ENCODE data around the gene SERPINE2.

Gene SERPINE2

DNA sequence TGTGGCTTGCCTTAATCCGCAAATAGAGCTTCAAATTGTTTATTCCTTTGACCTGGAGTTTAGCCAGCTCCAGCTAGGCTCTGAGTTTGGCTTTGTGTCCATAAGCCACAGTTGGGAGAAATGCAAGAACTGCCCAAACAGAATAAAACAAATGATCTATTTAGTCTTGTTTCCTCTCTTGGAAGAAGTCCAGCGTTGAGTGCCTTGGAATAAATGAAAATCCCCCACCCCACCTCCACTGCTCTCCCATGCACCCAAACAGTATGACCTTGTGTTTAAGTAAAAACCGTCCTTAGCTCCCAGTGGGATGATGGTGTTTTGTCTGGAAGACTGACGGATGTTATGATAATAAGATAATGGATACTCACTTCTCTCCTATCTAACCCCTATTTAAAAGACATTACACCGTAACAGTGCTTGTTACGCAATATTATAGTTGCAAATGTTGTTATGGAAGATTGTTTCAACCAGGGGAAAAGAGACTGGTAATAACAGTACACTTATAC is 3.2 kb upstream of the SERPINE2 start:
- no peak for DNase-seq

DNA sequence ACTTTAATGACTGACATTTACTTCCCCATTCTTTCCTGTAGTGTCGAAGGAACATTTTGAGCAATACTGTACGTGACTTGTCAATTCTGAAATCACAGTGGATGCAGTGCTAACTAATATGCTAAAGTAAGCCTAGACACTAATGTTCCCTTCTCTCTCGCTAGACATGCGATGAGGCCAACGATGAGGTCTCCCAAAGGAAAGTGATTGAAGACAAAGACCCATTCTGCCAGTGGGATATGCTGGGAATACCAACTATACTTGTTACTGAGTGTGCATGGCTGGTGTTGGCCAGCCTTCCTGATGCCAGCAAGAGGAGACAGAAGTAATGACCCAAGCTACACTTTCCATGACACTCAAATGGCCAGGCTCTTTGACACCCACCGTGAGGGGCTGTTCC is 2.5 kb upstream of the SERPINE2 start:
- no peak for DNase-seq

DNA sequence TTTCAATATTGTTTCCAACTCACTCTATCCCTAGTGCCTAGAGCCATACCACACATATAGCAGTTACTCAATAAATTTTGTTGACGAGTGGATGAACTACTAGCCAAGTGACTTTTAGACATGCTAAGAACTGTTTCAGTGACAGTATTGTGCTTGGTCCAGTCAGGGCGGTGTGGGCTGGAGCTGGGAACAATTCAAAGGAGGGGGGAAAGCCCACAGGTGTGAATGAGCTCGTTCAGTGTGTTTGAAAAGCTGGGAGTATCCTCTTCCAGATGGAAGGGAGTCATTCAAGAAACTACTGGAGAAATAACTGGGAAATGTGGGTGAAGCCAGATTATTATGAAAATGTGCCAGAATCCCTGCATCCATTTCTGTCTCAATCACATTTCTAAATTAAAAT is 1.7 kb upstream of the SERPINE2 start:
- no peak for DNase-seq

DNA sequence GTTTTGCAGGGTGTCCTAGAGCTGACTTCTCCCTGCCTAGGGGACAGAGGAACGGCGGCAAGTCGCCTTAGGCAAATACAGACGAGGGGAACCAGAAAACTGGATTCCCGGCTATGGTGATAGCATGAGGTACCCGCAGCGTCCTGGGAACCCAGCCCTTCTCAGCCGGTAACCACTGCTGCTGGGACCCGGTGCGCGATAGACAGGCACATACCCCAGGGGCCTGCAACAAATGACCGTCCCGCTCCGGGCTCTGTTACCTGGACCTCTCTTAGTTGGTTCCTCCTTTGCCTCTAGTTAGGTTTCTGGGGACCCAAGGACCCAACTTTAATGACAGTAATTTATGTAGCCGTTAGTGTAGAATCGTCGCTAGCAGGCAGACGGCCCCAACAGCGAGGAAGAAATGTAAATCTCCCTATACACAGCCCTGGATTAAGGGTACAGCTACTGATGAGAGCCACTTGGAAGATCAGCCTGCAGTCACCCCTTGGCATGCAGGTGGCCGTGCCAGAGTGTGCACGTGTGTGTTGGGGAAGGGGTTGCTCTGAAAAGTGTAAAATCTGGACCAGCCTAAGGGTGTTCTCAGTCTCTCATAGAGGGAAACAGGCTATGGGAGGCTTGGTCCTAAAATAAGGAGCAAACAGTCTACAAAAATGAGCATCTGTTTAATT is 819 bp upstream of the SERPINE2 start:
- no peak for DNase-seq

DNA sequence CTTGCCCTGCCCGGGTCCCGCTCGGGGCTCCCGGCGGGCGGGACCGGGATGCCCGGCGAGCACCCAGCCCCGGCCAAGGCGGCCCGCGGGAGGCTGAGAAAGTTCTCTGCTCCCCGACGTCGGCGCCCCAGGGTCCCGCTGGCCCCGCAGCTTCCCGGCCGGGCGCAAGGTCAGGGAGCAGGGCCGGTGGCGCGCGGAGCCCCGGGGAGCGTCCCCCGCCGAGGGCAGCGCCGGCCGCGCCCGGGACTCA is 331 bp downstream of the SERPINE2 start:
- DNase-seq = no peak

DNA sequence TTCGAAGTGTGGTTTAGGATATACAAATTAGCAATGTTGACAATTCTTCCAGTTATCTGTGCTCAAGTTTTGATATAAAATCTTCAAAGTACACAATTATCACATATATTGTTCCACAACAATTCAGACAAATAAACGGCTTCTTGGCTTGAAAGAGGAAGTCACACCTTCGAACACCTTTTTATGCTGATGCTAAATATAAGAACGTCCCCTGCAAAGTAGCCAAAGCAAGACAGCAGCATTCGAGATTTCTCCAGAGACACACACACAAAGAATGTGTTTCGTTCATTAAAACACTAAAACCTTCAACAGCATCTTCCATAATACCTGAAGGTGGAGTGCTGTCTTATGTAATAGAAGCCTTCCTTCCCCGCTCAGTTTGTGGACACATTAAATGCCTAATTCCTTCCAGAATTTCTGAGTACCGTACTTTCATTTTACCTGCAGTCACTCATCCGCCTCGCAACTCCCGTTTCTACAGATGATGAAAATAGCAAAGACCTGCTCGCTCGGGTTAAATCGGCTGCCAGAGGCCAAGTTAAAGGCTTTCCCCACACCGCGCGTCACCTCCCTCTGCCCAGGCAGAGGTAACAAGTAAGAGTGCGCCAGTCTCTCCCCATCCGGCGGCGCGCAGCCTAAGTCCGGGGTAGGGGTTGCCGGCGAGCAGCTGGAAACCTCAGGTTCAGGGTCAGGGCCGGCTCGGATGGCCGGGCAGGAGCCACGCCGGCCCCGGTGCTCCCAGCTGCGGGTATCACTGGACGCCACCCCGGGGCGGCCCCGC is 847 bp downstream of the SERPINE2 start:
- peak in 1 of 2 donors; percentile 9 for DNase-seq

DNA sequence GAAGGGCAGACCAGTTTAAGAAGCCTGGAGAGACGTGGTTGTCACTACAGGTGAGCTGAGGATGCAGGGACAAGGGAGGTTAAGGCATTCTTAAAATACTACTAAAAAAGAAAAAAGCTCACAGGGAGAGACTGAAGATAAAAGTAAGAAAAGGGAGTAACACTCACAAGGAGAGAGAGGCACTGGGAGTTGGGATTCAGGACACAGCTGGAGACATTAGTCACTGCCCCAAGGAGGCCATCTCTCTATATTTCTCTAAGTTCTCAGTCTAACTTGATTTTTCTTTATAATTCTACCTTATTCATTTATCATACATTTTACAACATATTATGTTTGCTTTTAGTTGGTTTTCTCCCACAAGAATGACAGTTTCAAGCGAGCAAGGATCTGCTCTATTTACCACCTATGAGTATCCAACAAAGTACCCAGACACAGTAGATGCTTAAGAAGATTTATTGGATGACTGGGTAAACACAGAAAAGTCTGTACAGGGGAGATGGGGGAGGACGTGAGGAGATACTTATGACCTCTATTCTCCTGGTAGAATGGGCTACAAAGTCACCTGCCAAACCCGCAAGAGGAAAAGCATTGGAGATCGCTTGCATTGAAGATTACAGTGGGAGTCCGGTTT is 2.2 kb downstream of the SERPINE2 start:
- DNase-seq = no peak

DNA sequence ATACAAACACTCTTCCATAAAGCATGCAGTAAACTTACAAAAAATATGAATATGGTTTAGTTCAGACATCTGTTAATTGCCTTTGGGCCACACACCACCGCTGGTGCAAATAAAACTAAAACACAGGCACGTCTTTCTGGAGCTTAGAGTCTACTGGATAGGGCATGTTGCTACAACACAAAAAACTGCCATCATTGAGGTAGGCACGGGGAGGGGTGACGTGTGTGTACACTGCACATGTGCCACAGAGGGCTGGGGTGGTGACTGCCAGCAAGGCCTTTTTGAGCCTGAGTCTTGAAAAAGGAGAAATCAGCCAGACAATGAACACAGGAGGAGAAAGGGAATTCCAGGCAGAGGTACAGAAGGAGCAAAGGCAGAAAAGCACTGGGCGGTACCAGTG is 5.1 kb downstream of the SERPINE2 start:
- DNase-seq = no peak

DNA sequence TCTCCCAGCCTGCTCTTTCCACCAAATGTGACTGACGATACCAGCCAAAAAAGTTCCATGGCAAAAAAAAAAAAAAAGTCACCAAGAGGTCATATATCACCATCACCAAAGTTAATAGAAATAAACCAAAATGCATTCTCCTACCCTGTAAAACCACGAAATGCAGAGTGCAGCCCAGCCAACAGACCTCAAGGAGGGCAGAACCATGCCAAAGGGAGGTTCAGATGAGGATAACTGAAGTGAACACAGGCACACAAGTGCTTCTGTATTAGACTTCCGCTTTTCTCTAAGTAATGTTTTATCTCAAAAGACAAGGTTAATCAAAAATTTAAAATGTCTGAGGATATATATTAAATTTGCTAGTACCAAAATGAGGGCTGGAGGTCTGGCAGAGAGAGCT is 5.5 kb downstream of the SERPINE2 start:
- no peak for DNase-seq

DNA sequence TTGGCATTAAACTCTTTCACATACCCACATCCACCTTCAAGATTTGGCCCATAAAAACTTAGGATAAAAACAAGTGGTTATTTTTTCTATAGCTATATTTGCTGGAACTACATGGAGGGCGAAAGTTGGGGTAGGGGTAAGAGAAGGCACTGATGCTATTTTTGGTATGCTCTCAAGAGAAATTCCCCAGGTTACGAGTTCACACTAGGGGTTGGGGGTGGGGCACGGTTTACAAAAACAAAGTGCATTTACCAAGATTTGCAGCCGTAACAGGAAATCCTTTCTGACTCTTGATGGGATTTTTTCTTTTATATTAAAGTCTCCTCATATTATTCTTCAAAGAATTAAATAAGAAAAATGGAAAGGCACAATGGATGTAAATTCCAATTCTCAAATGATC is 6.8 kb downstream of the SERPINE2 start:
- DNase-seq = no peak

DNA sequence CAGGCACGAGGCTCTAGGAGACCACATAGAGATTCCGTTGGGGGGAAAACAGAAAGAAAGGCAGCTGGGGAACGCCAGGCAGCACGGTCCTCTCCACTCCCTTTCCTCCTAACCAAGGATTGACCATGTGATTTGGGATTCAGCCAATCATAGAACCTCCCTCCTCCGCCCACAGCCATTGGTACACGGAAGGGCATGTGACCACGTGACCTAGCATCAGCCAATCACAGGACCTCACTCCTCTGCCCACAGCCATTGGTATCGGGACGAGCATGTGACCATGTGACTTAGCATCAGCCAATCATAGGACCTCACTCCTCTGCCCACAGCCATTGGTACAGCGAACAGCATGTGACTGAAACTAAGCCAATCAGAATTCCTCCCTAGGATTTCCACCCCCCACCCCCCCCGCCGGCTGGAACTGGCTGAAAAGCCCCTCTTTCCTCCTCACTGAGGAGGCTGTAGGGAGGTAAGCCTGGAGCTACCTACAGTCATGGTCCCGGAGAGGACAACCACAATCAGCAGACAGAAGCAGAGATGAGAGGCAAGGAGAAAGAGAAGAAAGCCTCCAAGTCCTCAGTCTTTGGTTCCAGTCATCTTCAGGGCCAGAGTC is 7.6 kb downstream of the SERPINE2 start:
- DNase-seq = no peak

DNA sequence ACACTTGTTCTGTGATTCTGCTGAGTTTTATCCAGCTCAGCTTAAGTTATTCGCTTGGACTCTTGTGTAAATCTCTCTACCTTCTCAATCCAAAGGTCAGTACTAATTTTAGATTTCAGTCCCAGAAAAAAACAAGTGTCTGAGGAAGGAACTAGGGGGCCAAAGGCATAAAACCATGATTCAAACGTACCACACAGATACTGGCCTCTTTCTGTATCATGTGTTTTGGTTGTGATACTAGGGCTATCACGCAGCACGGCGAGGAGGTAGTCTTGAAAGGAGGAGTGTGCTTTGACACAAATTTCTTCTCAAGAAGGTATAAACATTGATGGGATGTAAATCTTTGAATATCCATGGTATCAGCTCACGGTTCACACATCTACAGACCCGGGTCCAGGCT is 8.3 kb downstream of the SERPINE2 start:
- no peak for DNase-seq

DNA sequence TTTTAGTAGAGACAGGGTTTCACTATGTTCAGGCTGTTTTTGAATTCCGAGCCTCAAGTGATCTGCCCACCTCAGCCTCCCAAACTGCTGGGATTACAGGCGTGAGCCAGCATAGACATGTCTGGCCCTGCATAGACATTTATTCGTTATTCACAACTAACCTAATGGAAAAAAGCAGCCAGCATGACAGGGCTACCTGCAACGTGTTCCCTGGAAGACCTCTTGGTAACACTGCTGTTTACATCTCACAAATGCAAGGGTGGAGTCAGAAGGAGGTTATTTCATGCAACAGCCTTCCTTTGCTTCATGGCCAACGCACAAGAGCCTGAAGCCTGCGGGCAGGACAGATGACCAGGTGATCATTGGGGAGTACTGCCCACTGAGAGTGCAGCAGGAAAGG is 9.2 kb downstream of the SERPINE2 start:
- no peak for DNase-seq

DNA sequence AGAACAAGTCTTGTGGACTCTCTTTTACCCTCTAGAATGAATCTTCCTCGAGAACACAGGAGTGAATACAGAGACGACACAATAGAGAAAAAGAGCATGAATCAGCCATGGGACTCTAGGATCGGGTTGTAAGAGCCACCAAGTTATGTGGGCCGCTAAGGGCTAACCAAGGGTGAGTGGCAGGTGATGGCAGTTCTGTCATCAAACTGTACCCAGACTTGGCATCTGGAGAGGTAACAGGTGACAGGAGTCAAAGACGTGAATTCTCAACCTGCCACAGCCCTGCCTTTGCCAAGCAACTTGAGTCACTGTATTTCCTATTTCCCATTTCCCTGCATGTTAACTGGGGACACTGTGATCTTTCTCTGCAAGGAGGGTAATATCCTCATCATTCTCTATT is 11.2 kb downstream of the SERPINE2 start:
- DNase-seq = no peak

DNA sequence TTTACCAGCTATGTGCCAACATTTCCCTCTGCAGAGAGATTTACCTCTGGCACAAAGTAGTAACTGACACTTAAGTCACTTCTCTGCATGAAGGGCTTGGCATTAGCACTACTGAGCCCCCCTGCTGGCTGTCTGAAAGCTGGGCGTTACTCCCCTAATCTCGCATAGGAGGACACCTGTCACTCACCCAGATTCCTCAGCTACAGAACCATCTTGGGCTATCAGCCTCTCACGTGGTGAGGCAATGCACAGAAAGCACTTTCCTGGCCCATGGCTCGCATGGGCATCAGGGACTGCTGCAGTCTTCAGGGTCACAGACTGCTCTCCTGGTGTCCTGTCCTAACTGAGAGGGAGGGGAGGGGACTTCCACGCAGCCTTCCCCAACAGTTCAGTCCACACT is 12.0 kb downstream of the SERPINE2 start:
- DNase-seq = no peak

DNA sequence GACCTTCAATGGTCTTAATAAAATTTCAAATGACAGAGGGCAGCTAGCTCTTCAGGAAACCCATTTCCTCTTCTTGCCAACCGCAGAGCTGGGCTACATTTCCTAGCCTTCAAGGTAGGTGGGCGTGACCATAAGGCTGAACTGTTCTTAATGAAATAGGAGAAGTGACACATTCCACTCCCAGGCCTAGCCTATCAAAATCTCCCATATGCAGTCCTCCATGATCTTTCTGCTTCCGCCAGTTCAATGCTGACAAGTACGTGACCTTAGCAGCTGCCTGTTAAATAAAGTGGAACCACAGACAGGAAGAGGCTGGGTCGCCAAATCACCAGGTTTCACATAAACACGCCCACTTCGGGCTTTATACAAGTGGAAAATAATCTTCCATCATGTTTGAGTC is 13.2 kb downstream of the SERPINE2 start:
- peak in 1 of 2 donors; percentile 74 for DNase-seq

DNA sequence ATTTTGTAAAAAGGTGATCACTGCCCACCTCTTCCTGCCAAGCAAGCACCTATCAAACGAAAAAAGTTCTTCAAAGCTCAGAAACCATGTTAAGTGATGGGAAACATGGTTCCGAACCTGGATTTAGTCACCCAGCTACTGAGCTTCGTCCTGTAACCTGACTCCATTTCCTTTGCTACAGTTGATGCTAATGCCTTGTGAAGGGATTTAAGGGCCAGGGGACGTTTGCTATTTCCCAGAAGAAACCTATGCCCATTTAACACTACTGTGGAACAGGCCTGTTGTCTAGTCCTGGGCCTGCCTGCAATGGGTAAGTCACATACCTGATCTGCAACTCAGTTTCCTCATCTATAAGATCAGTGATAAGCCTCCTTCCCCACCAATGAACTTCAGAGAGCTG is 14.8 kb downstream of the SERPINE2 start:
- no peak for DNase-seq

DNA sequence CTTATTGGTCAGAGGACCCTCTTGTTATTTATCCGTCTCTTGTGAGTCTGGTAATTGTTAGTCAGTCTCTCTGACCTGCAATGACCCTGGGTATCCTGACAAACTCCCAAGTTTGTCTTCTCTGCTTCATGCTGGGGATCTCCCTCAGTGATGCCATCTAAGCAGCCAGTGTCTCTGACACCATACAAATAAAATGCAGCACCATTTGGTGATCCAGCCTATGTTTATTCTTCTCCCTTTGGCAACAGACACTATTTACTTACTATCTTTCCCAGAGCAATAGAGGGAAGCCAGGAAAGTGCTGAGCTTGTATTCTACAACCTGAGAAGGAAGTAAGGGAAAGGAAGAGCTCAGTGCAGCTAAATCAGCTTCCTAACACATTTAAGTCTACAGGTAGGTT is 15.9 kb downstream of the SERPINE2 start:
- DNase-seq = no peak

DNA sequence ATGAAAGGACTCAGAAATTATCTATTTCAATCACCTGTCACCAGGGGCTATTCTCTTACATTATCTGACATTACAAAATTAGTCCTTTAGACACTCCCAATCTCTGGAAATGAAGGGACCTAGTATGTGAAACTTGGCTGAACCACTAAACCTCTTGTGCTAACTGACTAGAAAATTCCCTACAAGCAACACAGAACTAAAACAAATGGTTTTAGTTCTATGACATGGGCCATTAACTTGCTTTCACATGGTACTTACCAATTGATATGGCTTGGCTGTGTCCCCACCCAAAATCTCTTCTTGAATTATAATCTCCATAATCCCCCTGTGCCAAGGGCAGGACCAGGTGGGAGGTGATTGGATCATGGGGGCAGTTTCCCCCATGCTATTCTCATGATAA is 16.6 kb downstream of the SERPINE2 start:
- no peak for DNase-seq

DNA sequence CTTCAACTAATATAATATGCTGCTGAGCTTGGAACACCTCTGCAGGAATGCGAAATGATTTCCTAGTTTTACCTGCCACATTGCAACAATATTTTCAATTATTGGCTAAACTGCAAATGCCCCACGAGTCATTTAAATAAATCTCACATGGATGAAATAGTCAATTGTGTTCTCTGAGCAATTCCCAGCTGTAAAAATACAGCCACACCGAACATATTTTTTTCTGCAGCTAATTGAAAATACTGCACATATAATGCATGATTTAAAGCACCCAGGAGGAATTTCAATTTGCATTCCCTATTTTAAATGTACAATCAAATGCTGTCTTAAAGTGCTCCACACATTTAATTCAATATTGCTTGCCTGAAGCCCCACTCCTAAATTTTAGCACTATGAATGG is 18.6 kb downstream of the SERPINE2 start:
- DNase-seq = no peak

DNA sequence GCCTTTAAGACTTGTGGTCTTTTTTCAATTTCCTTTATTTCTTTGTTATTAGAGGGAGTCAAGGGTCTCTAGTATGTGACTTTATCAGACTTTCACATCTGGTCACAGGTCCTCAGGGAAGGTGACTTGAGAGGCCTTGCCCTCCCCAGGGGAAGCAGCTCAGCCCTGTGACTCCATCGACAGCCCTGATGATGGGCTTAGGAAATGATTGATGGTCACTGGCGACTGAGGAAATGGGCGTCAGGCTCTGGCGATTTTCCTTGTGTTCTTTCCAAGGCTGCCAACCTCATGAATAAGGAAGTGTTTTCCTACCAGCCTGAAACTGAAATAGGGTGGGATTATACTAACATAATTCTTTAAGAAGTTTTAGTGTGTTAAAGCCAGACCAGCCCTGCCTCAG is 21.1 kb downstream of the SERPINE2 start:
- no peak for DNase-seq

DNA sequence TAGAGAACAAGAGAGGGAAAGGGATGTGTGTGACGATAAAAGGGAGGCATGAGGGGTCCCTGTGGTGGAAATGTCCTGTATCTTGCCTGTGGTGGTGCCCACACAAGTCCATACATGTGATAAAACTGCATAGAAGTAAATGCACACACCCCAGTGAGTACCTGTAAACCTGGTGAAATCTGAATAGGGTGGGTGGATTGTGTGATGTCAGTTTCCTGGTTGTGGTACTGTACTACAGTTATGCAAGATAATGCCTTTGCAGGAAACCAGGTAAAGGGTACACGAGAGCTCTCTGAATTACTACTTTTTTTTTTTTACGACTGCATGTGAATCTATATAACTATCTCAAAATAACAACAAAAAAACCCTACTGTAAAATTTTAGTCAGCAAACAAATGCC is 22.1 kb downstream of the SERPINE2 start:
- DNase-seq = no peak

DNA sequence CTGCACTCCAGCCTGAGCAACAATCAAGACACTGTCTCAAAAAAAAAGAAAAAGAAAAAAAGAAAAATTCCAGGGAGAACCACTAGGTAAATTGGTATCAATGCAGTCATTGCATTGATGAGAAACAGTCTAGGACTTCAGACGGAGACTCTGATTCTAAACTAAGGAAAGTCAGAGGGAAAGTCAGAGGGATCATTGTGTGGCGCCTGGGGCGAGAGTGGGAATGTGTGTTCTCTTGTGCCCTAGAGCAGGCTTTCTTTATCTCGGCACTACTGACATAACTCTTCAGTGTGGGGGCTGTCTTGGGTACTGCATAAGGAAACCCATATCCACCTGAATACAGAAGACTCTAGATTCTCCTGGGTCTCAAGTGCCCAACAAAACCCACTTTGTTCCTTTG is 24.8 kb downstream of the SERPINE2 start:
- DNase-seq = no peak

DNA sequence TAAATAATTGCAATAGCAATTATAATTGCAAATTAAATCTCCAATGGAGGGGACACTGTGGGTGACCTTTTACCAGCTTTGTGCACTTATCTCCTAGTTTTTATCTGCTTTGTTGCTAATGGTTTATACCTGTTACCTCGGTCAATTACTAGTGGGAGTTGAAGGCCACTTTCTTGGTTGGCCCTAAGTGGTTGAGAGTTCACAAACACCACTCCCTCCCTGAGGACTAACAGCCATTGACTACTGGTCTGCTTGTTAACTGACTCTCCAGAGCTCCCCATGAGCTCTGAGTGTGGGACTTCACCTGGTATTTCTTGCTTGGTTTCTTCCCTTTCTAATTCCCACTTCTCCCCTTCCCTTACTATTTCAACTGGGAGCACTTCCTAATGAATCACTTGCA is 27.2 kb downstream of the SERPINE2 start:
- no peak for DNase-seq

All from bone marrow (tissue), 2 donors.